PC-9 (cell line): ENCODE results near the gene APBA1. TPM values are rescaled to one million over a fixed set of nuclear protein-coding genes. Genes with fewer than 3 reads are reported as not detected.

Experiments
- BruUV-seq: library from RNA; stranded (reverse); fragments of 400-500 nt; replicated peaks from 2 replicates; lab custom pipeline; 2021; lab: Mats Ljungman, UMichigan
- CTCF ChIA-PET: fragments of 300-600 bp; sonication (Branson Sonifier 250); formaldehyde crosslinking; loops from one replicate; lab custom pipeline; 2022; ENCODE audit warnings: antibody characterized with exemption; lab: Charles Lee
- POLR2A ChIA-PET: fragments of 300-600 bp; sonication (Branson Sonifier 250); formaldehyde crosslinking; loops from one replicate; lab custom pipeline; 2022; ENCODE audit warnings: antibody characterized with exemption; ENCODE audit not compliant: unreplicated experiment; lab: Charles Lee
- DNase-seq, 2 experiments: peaks; one replicate each; pipeline versions ENCODE4 v3.0.0 to v3.0.0-alpha.2; 2015 to 2022; ENCODE audit warnings: mixed read lengths in 1 of 2
- H2AFZ ChIP-seq: fragments of 200-600 bp; sonication (generic); 2 replicates; pipeline ENCODE4 v1.8.1; 2017; ENCODE audit warnings: antibody characterized with exemption
- H3F3A ChIP-seq: fragments of 200-600 bp; sonication (generic); 2 replicates; pipeline ENCODE4 v1.8.1; 2017; ENCODE audit warnings: antibody characterized with exemption, mild to moderate bottlenecking, low read depth; ENCODE audit not compliant: insufficient read depth
- H3K27ac ChIP-seq: fragments of 200-600 bp; sonication (generic); 2 replicates; pipeline ENCODE4 v1.6.1; 2016; ENCODE audit warnings: mixed run types
- H3K27me3 ChIP-seq: fragments of 200-600 bp; sonication (generic); 2 replicates; pipeline ENCODE4 v1.6.1; 2016; ENCODE audit warnings: low read depth, mixed run types; ENCODE audit not compliant: insufficient read depth
- H3K36me3 ChIP-seq: fragments of 200-600 bp; sonication (generic); 2 replicates; pipeline ENCODE4 v1.6.1; 2016; ENCODE audit warnings: low read depth, mixed run types
- H3K4me1 ChIP-seq: fragments of 200-600 bp; sonication (generic); replicated peaks from 2 replicates; pipeline ENCODE4 v1.6.1; 2016; ENCODE audit warnings: mixed run types; ENCODE audit not compliant: insufficient read depth
- H3K4me2 ChIP-seq: fragments of 200-600 bp; sonication (generic); 2 replicates; pipeline ENCODE4 v1.6.1; 2017; ENCODE audit warnings: mixed run types
- H3K4me3 ChIP-seq: fragments of 200-600 bp; sonication (generic); 2 replicates; pipeline ENCODE4 v1.6.1; 2016; ENCODE audit warnings: mixed run types
- H3K79me2 ChIP-seq: fragments of 200-600 bp; sonication (generic); 2 replicates; pipeline ENCODE4 v1.6.1; 2017; ENCODE audit warnings: low read depth, mixed run types
- H3K9me2 ChIP-seq: fragments of 200-600 bp; sonication (generic); 2 replicates; pipeline ENCODE4 v1.8.1; 2017; ENCODE audit warnings: mild to moderate bottlenecking; ENCODE audit not compliant: insufficient read depth
- H3K9me3 ChIP-seq: fragments of 200-600 bp; sonication (generic); 2 replicates; pipeline ENCODE4 v1.8.1; 2016; ENCODE audit warnings: low read depth; ENCODE audit not compliant: insufficient read depth
- H4K20me1 ChIP-seq: fragments of 200-600 bp; sonication (generic); 2 replicates; pipeline ENCODE4 v1.8.1; 2017; ENCODE audit not compliant: insufficient read depth
- CTCF ChIP-seq: fragments of 200-600 bp; sonication (generic); conservative IDR thresholded peaks from 2 replicates; pipeline ENCODE4 v1.6.1; 2017; ENCODE audit warnings: mixed run types, antibody characterized with exemption, mild to moderate bottlenecking, moderate library complexity
- EZH2 ChIP-seq: fragments of 200-600 bp; sonication (generic); IDR thresholded peaks from 2 replicates; pipeline ENCODE4 v1.8.0; 2017; ENCODE audit warnings: antibody characterized with exemption, low read depth
- intact Hi-C: fragments of 100-400 bp; cut with micrococcal nuclease; formaldehyde crosslinking; loops from one replicate; pipeline ENCODE4 v1.10.0; 2022; ENCODE audit not compliant: unreplicated experiment
- total RNA-seq: library from RNA; stranded (reverse); gene quantifications from 2 replicates; pipeline ENCODE4 v1.2.3, GENCODE V29; 2021

The APBA1 gene
- total RNA-seq, 1 experiment from 2014 or later = 0.44 TPM

DNA sequence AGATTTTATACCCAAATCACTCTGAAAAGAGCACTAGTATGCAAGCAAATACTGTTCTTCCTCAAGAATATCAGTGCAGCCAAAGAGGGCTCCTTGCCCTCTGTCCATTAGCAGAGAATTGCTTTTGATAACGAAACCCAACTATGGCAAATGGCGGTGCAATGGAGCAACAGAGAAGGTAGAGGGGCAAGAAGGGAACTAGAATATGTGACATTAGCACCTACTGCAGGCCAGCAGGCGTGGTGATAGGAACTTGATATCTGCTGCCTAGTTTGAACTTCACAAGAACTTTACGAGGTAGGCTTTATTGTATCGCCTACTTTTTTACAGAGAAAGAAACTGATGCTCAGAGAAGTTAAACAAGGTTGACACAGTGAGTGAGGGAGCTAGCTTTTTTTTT, 66.1 kb downstream of the APBA1 start:
- TF ChIP-seq CTCF (no peak), EZH2 (no peak)

DNA sequence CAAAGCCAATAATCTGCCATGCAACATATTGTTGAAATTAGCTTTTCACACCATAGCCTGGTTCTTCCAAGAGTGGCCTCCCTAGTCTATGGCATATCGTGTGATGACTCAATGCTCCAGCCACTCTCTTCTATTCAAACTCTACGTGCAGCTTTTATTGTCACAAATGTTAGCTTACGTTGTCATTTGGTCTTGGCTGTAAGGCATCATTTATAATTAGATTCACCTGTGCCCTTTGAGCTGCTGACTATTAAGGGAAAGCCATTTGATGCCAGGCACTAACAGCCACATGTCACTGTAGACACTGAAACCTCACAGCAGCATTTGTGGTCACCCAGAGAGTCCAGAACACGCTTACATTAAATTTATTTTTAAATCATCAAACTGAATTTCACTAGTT, 66.8 kb downstream of the APBA1 start:
- H3K9me2 ChIP-seq = no peaks in the 10 kb centered on the region
- no TSS peak for BruUV-seq
- H2AFZ ChIP-seq = no peak overlapping the region
- no peak overlapping the region for H3K4me2 ChIP-seq
- no peak for DNase-seq
- H3K9me3 ChIP-seq = no peaks in the 10 kb centered on the region
- intact Hi-C loops = no loop called here
- no peaks in the 10 kb centered on the region for H4K20me1 ChIP-seq
- no peak overlapping the region for H3K4me3 ChIP-seq
- ChIA-PET CTCF (no interaction called here), POLR2A (no interaction called here)
- H3F3A ChIP-seq = no peaks in the 10 kb centered on the region
- H3K4me1 ChIP-seq = no peaks in the 10 kb centered on the region
- no peaks in the 10 kb centered on the region for H3K27me3 ChIP-seq
- no peaks in the 10 kb centered on the region for H3K36me3 ChIP-seq
- no peak overlapping the region for H3K27ac ChIP-seq
- H3K79me2 ChIP-seq = no peaks in the 10 kb centered on the region
- TF ChIP-seq EZH2 (no peak), CTCF (no peak)

More for the DNA sequence above, 66.1 kb downstream of the APBA1 start:
- Histone ChIP-seq H3K4me2 (no peak overlapping the region), H3K27me3 (no peaks in the 10 kb centered on the region), H3K79me2 (no peaks in the 10 kb centered on the region), H3F3A (no peaks in the 10 kb centered on the region), H2AFZ (no peak overlapping the region), H3K4me3 (no peak overlapping the region), H3K4me1 (no peaks in the 10 kb centered on the region), H3K9me2 (no peaks in the 10 kb centered on the region), H4K20me1 (no peaks in the 10 kb centered on the region), H3K36me3 (no peaks in the 10 kb centered on the region), H3K9me3 (no peaks in the 10 kb centered on the region), H3K27ac (no peak overlapping the region)
- intact Hi-C loops = no loop called here
- POLR2A ChIA-PET = no interaction called here
- CTCF ChIA-PET = no interaction called here
- DNase-seq = no peak
- BruUV-seq = no TSS peak

DNA sequence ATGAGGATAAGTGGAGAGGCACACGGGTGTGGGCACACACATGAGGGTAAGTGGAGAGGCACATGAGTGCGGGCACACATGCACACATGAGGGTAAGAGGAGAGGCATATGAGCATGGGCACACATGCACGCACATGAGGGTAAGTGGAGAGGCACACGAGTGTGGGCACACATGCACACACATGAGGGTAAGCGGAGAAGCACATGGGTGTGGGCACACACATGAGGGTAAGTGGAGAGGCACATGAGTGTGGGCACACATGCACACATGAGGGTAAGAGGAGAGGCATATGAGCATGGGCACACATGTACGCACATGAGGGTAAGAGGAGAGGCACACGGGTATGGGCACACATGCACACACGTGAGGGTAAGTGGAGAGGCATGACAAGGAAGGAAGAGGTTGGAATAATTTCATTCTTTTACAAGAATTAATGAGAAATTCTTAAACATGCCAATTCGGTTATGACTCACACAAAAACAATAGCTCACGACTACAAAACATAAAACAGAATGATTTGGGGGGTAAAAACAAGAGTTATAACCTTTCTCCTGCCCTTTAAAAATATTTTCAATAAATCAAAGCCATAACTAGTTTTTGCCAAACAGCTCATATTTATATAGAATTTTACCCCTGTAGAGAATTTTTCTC, 67.5 kb downstream of the APBA1 start:
- intact Hi-C loops = no loop called here
- BruUV-seq = no TSS peak

More for the DNA sequence above, 67.5 kb downstream of the APBA1 start:
- Histone ChIP-seq H3K27ac (no peak overlapping the region), H3K9me2 (no peaks in the 10 kb centered on the region), H3F3A (no peaks in the 10 kb centered on the region), H3K79me2 (no peaks in the 10 kb centered on the region), H3K4me3 (no peak overlapping the region), H3K27me3 (no peaks in the 10 kb centered on the region), H2AFZ (no peak overlapping the region), H4K20me1 (no peaks in the 10 kb centered on the region), H3K9me3 (no peaks in the 10 kb centered on the region), H3K4me1 (no peaks in the 10 kb centered on the region), H3K4me2 (no peak overlapping the region), H3K36me3 (no peaks in the 10 kb centered on the region)
- ChIA-PET POLR2A (no interaction called here), CTCF (interaction anchor here (0.7 kb wide), 2 partner anchors 29 to 585 kb away, joined by 3 read pairs; no protein-coding TSS in a partner anchor)
- TF ChIP-seq EZH2 (no peak), CTCF (no peak)
- no peak for DNase-seq
